Measurements from ENCODE around the gene BOLL.
"Not testable (repeated sequence)": the region's sequence is repeated elsewhere in the genome, so short reads cannot be mapped to it uniquely, and the experiment has no call there.

BOLL gene

GRCh38 chr2:197705121-197705911 lies 79.8 kb downstream of the BOLL start, which contains the start of gene MARS2:
Gene MARS2 (plus strand): TSS chr2:197705369. CDS start chr2:197705406, 37 bp downstream.
- peak; percentile 93 for DNase-seq

DNA sequence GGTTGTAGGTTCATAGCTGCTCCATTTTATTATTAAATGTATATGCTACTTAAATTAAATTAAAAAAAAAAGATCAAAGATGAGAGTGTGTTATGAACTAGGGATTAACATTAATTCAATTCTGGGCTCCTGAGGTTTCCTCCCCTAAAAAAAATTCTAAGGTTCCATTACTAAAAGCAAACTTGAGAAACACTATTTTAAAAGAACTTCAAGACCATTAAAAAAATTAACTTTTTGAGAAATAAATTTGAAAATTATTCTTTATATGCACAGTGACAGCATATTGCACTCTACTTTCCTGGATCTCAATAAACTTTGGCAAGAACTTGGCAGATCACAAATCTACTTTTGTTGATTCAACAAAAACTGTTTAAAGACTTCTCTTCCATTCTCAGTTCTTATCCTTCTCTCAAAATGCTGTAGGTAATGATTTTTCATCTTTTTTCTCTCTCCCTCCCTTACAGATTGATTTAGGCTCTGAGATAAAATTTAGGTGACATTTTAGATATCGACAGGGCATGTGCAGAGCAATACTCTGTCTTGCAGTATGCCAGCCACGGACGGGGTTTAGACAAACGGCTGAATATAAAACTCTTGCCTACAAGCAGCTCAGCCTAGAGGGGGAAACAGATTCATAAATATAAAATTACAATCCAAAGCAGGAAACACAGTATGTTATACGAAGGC lies 80.5 kb downstream of the BOLL start:
- DNase-seq = no peak

DNA sequence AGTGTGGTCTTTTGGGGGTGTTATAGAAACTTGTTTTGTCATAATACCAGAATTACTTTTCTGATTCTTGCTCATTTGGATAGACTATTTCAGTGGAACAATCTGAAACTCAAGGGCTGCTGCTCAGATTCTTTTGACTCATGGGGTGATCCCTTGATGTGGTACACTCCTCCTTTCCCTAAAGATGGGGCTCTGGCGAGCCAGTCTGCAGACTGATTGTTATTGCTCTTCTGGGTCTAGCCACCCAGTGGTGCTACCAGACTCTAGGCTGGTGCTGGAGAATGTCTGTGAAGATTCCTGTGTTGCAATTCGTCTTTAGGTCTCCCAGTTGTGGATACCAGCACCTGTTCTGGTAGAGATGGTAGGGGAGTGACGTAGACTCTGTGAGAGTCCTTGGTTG lies 84.2 kb downstream of the BOLL start:
- no peak for DNase-seq

DNA sequence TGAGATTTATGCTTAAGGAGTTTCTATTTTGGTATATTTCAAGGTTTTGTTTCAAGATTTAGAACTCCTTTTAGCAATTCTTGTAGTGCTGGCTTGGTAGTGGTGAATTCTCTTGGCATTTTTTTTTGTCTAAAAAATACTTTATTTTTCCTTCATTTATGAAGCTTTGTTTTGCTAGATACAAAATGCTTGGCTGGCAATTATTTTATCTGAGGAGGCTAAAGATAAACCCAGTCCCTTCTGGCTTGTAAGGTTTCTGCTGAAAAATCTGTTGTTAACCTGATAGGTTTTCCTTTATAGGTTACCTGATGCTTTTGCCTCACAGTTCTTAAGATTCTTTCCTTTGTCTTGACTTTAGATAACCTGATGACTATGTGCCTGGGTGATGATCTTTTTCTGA lies 85.4 kb downstream of the BOLL start:
- DNase-seq = not testable (repeated sequence)

DNA sequence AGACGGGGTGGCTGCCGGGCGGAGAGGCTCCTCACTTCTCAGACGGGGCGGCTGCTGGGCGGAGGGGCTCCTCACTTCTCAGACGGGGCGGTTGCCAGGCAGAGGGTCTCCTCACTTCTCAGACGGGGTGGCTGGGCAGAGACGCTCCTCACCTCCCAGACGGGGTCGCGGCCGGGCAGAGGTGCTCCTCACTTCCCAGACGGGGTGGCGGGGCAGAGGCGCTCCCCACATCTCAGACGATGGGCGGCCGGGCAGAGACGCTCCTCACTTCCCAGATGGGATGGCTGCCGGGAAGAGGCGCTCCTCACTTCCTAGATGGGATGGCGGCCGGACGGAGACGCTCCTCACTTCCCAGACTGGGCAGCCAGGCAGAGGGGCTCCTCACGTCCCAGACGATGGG lies 88.5 kb downstream of the BOLL start:
- DNase-seq = not testable (repeated sequence)

DNA sequence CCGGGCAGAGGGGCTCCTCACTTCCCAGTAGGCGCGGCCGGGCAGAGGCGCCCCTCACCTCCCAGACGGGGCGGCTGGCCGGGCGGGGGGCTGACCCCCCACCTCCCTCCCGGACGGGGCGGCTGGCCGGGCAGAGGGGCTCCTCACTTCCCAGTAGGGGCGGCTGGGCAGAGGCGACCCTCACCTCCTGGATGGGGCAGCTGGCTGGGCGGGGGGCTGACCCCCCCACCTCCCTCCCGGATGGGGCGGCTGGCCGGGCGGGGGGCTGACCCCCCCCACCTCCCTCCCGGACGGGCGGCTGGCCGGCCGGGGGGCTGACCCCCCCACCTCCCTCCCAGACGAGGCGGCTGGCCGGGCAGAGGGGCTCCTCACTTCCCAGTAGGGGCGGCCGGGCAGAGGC lies 89.1 kb downstream of the BOLL start:
- not testable (repeated sequence) for DNase-seq

GRCh38 chr2:197695206-197695605 lies 89.9 kb downstream of the BOLL start:
- not testable (repeated sequence) for DNase-seq

- no peak for DNase-seq
Measured at GRCh38 chr2:197677483-197677882, 107.6 kb downstream of the BOLL start.

- no peak for DNase-seq
Measured at GRCh38 chr2:197677056-197677455, 108.1 kb downstream of the BOLL start.
